ENCODE data around the gene MRPL10.

DNA sequence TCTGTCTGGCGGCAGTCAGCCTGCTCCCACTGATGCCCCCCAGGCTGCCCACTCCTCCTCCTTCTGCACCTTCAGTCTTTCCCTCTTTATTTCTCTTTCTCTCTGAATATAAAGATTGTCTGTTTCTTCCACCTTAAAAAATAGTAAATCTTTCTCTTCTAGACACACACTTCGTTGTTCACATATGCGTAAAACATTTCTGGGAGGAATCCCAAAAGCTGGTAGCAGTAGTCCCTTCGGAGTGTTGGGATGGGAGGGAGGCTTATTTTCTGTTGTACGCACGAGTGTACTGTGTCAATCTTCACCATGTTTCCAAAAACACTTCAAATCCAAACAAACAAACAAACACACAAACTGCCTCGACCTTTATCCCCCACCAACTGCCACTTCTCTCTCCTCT is 19.6 kb downstream of the MRPL10 start:
- TF ChIP-seq, protein P1, sequence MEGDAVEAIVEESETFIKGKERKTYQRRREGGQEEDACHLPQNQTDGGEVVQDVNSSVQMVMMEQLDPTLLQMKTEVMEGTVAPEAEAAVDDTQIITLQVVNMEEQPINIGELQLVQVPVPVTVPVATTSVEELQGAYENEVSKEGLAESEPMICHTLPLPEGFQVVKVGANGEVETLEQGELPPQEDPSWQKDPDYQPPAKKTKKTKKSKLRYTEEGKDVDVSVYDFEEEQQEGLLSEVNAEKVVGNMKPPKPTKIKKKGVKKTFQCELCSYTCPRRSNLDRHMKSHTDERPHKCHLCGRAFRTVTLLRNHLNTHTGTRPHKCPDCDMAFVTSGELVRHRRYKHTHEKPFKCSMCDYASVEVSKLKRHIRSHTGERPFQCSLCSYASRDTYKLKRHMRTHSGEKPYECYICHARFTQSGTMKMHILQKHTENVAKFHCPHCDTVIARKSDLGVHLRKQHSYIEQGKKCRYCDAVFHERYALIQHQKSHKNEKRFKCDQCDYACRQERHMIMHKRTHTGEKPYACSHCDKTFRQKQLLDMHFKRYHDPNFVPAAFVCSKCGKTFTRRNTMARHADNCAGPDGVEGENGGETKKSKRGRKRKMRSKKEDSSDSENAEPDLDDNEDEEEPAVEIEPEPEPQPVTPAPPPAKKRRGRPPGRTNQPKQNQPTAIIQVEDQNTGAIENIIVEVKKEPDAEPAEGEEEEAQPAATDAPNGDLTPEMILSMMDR (IDR thresholded peaks at IDR 0.05), result no peak
- TF ChIP-seq POLR2A (IDR thresholded peaks at IDR 0.05), result no peak
